PFSK-1 (cell line): Measurements from ENCODE around the gene GPSM1.

Source experiments
- POLR2AphosphoS5 ChIP-seq: IDR thresholded peaks from 2 replicates; pipeline ENCODE4 v1.6.1; 2012; ENCODE audit warnings: low read depth, mild to moderate bottlenecking, control low read depth, low read length, moderate library complexity
- TAF1 ChIP-seq: IDR thresholded peaks from 2 replicates; pipeline ENCODE4 v1.6.1; 2012; ENCODE audit warnings: low read length, control low read depth, borderline replicate concordance; ENCODE audit not compliant: insufficient read depth
- TF ChIP-seq, protein P1 (sequence below), 2 experiments: IDR thresholded peaks; 2 replicates each; pipeline versions ENCODE4 v1.6.1 to v1.8.0; 2011 to 2012; ENCODE audit warnings: low read depth in 2 of 2, low read length in 2 of 2, control low read depth in 1 of 2, inconsistent platforms in 1 of 2, mild to moderate bottlenecking in 1 of 2, moderate library complexity in 1 of 2; ENCODE audit not compliant: insufficient read depth in 1 of 2

DNA sequence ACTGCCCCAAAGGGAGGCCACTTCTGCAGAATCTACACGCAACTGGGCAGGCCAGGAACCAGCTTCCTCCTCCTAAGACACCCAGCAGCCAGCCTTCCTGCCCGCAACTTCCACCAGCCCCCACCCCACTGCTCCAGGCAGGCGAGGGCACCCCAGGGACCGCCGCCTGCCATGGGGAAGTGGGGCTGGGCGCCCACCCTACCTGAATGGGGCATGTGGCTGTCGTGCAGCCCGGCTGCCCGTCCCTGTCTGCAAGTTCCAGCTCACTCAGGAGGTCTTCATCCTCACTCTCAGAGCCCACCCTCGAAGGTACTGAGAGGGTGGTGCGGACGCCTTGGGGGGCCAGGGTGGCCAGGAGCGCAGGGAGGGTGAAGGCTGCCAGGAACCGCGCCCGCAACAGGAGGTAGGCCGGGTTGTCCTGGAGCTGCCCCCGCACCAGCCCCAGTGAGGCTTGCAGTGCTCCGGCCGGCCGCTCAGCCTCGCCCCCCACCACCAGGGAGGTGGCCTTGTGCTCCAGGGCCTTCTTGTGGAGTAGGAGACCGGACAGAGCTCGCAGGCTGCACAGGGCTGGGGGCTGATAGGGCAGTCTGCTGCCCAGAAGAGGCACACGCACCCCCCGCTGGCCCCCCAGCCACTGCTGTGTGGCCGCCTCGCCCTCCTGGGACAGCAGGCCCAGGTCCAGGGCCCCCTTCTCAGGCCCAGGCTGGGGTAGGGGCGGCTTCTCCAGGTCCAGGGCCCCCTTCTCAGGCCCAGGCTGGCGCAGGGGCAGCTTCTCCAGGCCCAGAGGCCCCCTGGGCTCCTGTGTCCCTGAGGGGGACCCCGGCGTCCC is 50.2 kb downstream of the GPSM1 start:
- TF ChIP-seq POLR2AphosphoS5 (no peak), TAF1 (no peak)
- TF ChIP-seq, protein P1, sequence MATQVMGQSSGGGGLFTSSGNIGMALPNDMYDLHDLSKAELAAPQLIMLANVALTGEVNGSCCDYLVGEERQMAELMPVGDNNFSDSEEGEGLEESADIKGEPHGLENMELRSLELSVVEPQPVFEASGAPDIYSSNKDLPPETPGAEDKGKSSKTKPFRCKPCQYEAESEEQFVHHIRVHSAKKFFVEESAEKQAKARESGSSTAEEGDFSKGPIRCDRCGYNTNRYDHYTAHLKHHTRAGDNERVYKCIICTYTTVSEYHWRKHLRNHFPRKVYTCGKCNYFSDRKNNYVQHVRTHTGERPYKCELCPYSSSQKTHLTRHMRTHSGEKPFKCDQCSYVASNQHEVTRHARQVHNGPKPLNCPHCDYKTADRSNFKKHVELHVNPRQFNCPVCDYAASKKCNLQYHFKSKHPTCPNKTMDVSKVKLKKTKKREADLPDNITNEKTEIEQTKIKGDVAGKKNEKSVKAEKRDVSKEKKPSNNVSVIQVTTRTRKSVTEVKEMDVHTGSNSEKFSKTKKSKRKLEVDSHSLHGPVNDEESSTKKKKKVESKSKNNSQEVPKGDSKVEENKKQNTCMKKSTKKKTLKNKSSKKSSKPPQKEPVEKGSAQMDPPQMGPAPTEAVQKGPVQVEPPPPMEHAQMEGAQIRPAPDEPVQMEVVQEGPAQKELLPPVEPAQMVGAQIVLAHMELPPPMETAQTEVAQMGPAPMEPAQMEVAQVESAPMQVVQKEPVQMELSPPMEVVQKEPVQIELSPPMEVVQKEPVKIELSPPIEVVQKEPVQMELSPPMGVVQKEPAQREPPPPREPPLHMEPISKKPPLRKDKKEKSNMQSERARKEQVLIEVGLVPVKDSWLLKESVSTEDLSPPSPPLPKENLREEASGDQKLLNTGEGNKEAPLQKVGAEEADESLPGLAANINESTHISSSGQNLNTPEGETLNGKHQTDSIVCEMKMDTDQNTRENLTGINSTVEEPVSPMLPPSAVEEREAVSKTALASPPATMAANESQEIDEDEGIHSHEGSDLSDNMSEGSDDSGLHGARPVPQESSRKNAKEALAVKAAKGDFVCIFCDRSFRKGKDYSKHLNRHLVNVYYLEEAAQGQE (IDR thresholded peaks at IDR 0.05; ENCODE audit: insufficient read depth in 1 of 2, low read depth in 2 of 2, low read length in 2 of 2), result no peak
